ENCODE data around the gene EDNRA.

The EDNRA gene

GRCh38 chr4:147594107-147594506 lies 113.2 kb downstream of the EDNRA start:
- DNase-seq = no peak

All from NCI-H1694 (cell line).